ENCODE measurements around the gene ITPRID1. TPM values are rescaled to one million over a fixed set of nuclear protein-coding genes. Genes with fewer than 3 reads are reported as not detected.

The ITPRID1 gene
- total RNA-seq (2022; extraction: Qiagen RNA extraction; ENCODE audit: low read depth), result not detected in 5 replicates

DNA sequence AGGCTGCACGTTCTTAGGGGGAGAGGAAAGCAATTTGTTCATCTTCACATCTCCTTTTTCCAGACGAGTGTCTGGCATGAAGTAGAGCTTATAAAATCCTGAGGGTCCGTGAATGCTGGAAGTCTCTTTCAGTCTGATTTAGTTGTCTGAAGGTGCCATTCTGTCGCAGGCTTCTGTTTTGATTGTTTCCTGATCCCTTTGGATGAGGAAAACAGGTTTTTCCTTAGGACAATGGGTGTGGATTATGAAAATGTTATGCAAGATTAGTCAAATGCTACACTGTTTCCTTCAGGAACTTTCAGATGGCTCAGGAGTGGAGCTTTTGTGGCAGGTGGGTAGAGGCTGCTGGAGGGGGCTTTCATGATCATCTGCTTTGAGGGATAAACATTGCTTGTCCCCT is at the start of gene ITPRID1:
Gene ITPRID1, plus strand, starts transcription at position 301 of the 400 bp plus-strand sequence. CDS start 38,935 bp downstream, outside the sequence.

DNA sequence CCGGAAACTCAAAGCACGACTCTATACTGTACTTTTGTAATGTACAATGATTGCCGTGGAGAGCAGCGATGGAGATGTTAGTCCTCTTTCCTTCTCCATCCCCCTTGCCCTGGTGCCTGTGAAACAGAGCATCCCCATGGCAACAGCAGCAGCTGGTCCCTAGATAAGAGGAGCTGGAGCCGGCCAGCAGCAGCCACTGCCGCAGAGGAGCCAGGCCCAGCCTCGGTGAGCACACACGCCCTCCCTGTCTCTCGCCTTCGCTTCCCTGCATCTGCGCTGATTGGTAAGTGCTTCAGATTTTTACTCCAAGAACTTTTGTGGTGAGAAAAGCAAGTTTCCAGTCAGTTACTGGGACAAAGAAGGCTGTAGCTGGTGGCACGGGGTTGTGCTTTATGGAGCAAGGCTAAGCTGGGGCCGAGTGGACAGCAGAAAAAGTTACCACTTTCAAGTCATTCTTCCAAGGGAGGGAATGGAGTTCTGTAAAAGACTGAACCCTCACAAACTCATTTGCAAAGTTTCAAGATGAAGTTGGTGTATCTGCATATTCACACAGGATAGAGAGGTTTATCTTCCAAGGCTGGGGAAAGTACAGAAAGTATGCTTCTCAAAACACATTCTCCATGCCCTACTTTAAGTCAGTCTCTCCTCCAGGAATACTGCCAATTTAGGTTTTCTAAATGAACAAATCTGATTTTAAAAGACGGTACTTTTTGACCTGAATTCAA is 173.3 kb downstream of the ITPRID1 start, which contains the start of gene PPP1R17:
Gene PPP1R17, plus strand, starts transcription at position 192 of the 725 bp plus-strand sequence. CDS start 5,227 bp downstream, outside the sequence.

Other genes with a start within 250 kb of the ITPRID1 start
- gene NEUROD6, start 173.4 kb upstream of the ITPRID1 start, total RNA-seq (2022; extraction: Qiagen RNA extraction; ENCODE audit: low read depth), result not detected in 5 replicates
- gene PPP1R17, start 173.1 kb downstream of the ITPRID1 start, total RNA-seq (2022; extraction: Qiagen RNA extraction; ENCODE audit: low read depth), result not detected in 5 replicates